ENCODE data around the gene KRT28. TPM values are rescaled to one million over a fixed set of nuclear protein-coding genes. Genes with fewer than 3 reads are reported as not detected.
A peak's percentile ranks its signal among the peaks of the same experiment; 100 is the strongest.

The KRT28 gene
- total and polyA plus RNA-seq, 2 of the 13 experiments (the other 11 are each of a cell fraction or from before 2014, with no cell fraction given): not detected

- TF ChIP-seq HNF1A (IDR thresholded peaks at IDR 0.05; ENCODE audit: low read depth) (no peak), HNF1A (CRISPR knock-in tag; IDR thresholded peaks at IDR 0.05; ENCODE audit: borderline replicate concordance) (no peak), PRDM15 (CRISPR knock-in tag; IDR thresholded peaks at IDR 0.05) (no peak), IKZF5 (CRISPR knock-in tag; IDR thresholded peaks at IDR 0.05) (no peak), CTCF (CRISPR knock-in tag; IDR thresholded peaks at IDR 0.05) (peak; percentile 72), CBFB (CRISPR knock-in tag; IDR thresholded peaks at IDR 0.05) (no peak), GATAD1 (CRISPR knock-in tag; IDR thresholded peaks at IDR 0.05) (no peak), FOSL1 (CRISPR knock-in tag; IDR thresholded peaks at IDR 0.05; ENCODE audit: borderline replicate concordance) (no peak), POGZ (CRISPR knock-in tag; IDR thresholded peaks at IDR 0.05) (no peak), ZSCAN29 (CRISPR knock-in tag; conservative IDR thresholded peaks at IDR 0.05) (peak; percentile 99)
- TF ChIP-seq, protein P1, sequence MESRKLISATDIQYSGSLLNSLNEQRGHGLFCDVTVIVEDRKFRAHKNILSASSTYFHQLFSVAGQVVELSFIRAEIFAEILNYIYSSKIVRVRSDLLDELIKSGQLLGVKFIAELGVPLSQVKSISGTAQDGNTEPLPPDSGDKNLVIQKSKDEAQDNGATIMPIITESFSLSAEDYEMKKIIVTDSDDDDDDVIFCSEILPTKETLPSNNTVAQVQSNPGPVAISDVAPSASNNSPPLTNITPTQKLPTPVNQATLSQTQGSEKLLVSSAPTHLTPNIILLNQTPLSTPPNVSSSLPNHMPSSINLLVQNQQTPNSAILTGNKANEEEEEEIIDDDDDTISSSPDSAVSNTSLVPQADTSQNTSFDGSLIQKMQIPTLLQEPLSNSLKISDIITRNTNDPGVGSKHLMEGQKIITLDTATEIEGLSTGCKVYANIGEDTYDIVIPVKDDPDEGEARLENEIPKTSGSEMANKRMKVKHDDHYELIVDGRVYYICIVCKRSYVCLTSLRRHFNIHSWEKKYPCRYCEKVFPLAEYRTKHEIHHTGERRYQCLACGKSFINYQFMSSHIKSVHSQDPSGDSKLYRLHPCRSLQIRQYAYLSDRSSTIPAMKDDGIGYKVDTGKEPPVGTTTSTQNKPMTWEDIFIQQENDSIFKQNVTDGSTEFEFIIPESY (CRISPR knock-in tag; IDR thresholded peaks at IDR 0.05): no peak
- TF ChIP-seq, protein P2, sequence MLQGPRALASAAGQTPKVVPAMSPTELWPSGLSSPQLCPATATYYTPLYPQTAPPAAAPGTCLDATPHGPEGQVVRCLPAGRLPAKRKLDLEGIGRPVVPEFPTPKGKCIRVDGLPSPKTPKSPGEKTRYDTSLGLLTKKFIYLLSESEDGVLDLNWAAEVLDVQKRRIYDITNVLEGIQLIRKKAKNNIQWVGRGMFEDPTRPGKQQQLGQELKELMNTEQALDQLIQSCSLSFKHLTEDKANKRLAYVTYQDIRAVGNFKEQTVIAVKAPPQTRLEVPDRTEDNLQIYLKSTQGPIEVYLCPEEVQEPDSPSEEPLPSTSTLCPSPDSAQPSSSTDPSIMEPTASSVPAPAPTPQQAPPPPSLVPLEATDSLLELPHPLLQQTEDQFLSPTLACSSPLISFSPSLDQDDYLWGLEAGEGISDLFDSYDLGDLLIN (CRISPR knock-in tag; IDR thresholded peaks at IDR 0.05; ENCODE audit: borderline replicate concordance): no peak
Measured at GRCh38 chr17:40791787-40792436, 7.8 kb downstream of the KRT28 start (continued).
